Mesothelial cell of epicardium (in vitro differentiated cells): ENCODE results near the gene CLEC16A. TPM values are rescaled to one million over a fixed set of nuclear protein-coding genes. Genes with fewer than 3 reads are reported as not detected.

Source experiments
- DNase-seq, 2 experiments: peaks; one replicate each; pipeline ENCODE4 v3.0.0; 2021; ENCODE audit warnings: low spot score in 2 of 2; ENCODE audit not compliant: unreplicated experiment in 2 of 2
- H3K27ac Mint-ChIP-seq: 2 replicates; pipeline ENCODE4 v1.8.0; 2021; ENCODE audit warnings: mixed read lengths
- H3K27me3 Mint-ChIP-seq: 2 replicates; pipeline ENCODE4 v1.8.0; 2021; ENCODE audit warnings: low read depth, mixed read lengths
- H3K36me3 Mint-ChIP-seq: 2 replicates; pipeline ENCODE4 v1.8.0; 2021; ENCODE audit warnings: mixed read lengths
- H3K4me1 Mint-ChIP-seq: 2 replicates; pipeline ENCODE4 v1.8.0; 2021; ENCODE audit warnings: mixed read lengths
- H3K4me3 Mint-ChIP-seq: 2 replicates; pipeline ENCODE4 v1.8.0; 2021; ENCODE audit warnings: mild to moderate bottlenecking, moderate library complexity, mixed read lengths
- H3K9me3 Mint-ChIP-seq: 2 replicates; pipeline ENCODE4 v1.8.0; 2021; ENCODE audit warnings: mixed read lengths
- CTCF ChIP-seq: fragments of 200-600 bp; sonication (generic); IDR thresholded peaks from one replicate; pipeline ENCODE4 v1.5.0; 2021; ENCODE audit warnings: antibody characterized with exemption; ENCODE audit not compliant: unreplicated experiment
- total RNA-seq: library from RNA; stranded (reverse); gene quantifications from 3 replicates; pipeline ENCODE4 v1.2.1, GENCODE V29; 2021

CLEC16A gene
- total RNA-seq, 1 donor from 2014 or later: 43.3 TPM

- Mint-ChIP-seq H3K27ac (no peak overlapping the region), H3K9me3 (no peaks in the 10 kb centered on the region), H3K27me3 (no peaks in the 10 kb centered on the region), H3K4me1 (peaks cover 26% of the 10 kb centered on the region), H3K36me3 (no peaks in the 10 kb centered on the region), H3K4me3 (no peak overlapping the region)
- TF ChIP-seq CTCF: no peak
- DNase-seq: no peak
These were observed 260.8 kb downstream of the CLEC16A start for GRCh38 chr16:11205065-11205699.

GRCh38 chr16:11205754-11206581 is 261.6 kb downstream of the CLEC16A start:
- H3K27me3 Mint-ChIP-seq: no peaks in the 10 kb centered on the region
- H3K36me3 Mint-ChIP-seq: no peaks in the 10 kb centered on the region
- H3K27ac Mint-ChIP-seq: no peak overlapping the region
- DNase-seq: no peak
- peaks cover 23% of the 10 kb centered on the region for H3K4me1 Mint-ChIP-seq
- no peaks in the 10 kb centered on the region for H3K9me3 Mint-ChIP-seq
- TF ChIP-seq CTCF: no peak
- no peak overlapping the region for H3K4me3 Mint-ChIP-seq

GRCh38 chr16:11207646-11208045 is 263.3 kb downstream of the CLEC16A start:
- no peak for TF ChIP-seq CTCF
- no peaks in the 10 kb centered on the region for H3K36me3 Mint-ChIP-seq
- no peak for DNase-seq
- H3K4me3 Mint-ChIP-seq: no peak overlapping the region
- no peaks in the 10 kb centered on the region for H3K27me3 Mint-ChIP-seq
- peaks cover 17% of the 10 kb centered on the region for H3K4me1 Mint-ChIP-seq
- H3K9me3 Mint-ChIP-seq: no peaks in the 10 kb centered on the region
- no peak overlapping the region for H3K27ac Mint-ChIP-seq

GRCh38 chr16:11208916-11209665 is 264.7 kb downstream of the CLEC16A start:
- Mint-ChIP-seq H3K4me1 (peaks cover 12% of the 10 kb centered on the region), H3K27me3 (no peaks in the 10 kb centered on the region), H3K27ac (no peak overlapping the region), H3K36me3 (no peaks in the 10 kb centered on the region), H3K9me3 (no peaks in the 10 kb centered on the region), H3K4me3 (no peak overlapping the region)
- no peak for DNase-seq
- no peak for TF ChIP-seq CTCF

- TF ChIP-seq CTCF: no peak
- no peaks in the 10 kb centered on the region for H3K9me3 Mint-ChIP-seq
- DNase-seq: no peak
- H3K4me3 Mint-ChIP-seq: no peak overlapping the region
- H3K36me3 Mint-ChIP-seq: no peaks in the 10 kb centered on the region
- H3K4me1 Mint-ChIP-seq: peaks cover 12% of the 10 kb centered on the region
- no peak overlapping the region for H3K27ac Mint-ChIP-seq
- no peaks in the 10 kb centered on the region for H3K27me3 Mint-ChIP-seq
These were observed 265.9 kb downstream of the CLEC16A start for GRCh38 chr16:11210260-11210659.
